GM18868 (cell line): ENCODE measurements around the gene SURF2.
"Not testable (repeated sequence)": the region's sequence is repeated elsewhere in the genome, so short reads cannot be mapped to it uniquely, and the experiment has no call there.

Source experiments
- ATAC-seq: cut with Tn5 transposase; IDR thresholded peaks from one replicate; pipeline ENCODE4 v1.9.1; 2021; ENCODE audit warnings: mild to moderate bottlenecking, moderate library complexity; ENCODE audit not compliant: unreplicated experiment

The SURF2 gene

GRCh38 chr9:133356391-133357091, at the start of gene SURF2, which contains the start of gene SURF1:
TSS of gene SURF2 (plus strand) at chr9:133356550. CDS start at chr9:133356593, 43 bp downstream.
TSS of gene SURF1 (minus strand) at chr9:133356487. CDS start at chr9:133356453, 34 bp downstream.
- ATAC-seq, result peak; percentile 72

- no peak for ATAC-seq
These were observed 49.0 kb upstream of the SURF2 start for GRCh38 chr9:133307301-133307700.

- no peak for ATAC-seq
These were observed 46.7 kb upstream of the SURF2 start for GRCh38 chr9:133309608-133310007.

- no peak for ATAC-seq
These were observed 40.4 kb upstream of the SURF2 start for GRCh38 chr9:133315997-133316396.

GRCh38 chr9:133317551-133317950, 38.8 kb upstream of the SURF2 start:
- not testable (repeated sequence) for ATAC-seq

GRCh38 chr9:133320421-133320881, 35.9 kb upstream of the SURF2 start:
- no peak for ATAC-seq

- no peak for ATAC-seq
These were observed 34.9 kb upstream of the SURF2 start for GRCh38 chr9:133321411-133321935.

GRCh38 chr9:133322701-133323100, 33.6 kb upstream of the SURF2 start:
- ATAC-seq, result no peak

GRCh38 chr9:133323211-133323610, 33.1 kb upstream of the SURF2 start:
- no peak for ATAC-seq

GRCh38 chr9:133323991-133324703, 32.2 kb upstream of the SURF2 start:
- no peak for ATAC-seq

- ATAC-seq, result not testable (repeated sequence)
These were observed 29.3 kb upstream of the SURF2 start for GRCh38 chr9:133327021-133327420.

- ATAC-seq, result no peak
These were observed 28.4 kb upstream of the SURF2 start for GRCh38 chr9:133327834-133328484.

- ATAC-seq, result not testable (repeated sequence)
These were observed 26.8 kb upstream of the SURF2 start for GRCh38 chr9:133329306-133330156.

- no peak for ATAC-seq
These were observed 25.1 kb upstream of the SURF2 start for GRCh38 chr9:133331221-133331620.

GRCh38 chr9:133331641-133332380, 24.5 kb upstream of the SURF2 start:
- no peak for ATAC-seq

GRCh38 chr9:133332381-133332730, 24.0 kb upstream of the SURF2 start:
- ATAC-seq, result no peak

- ATAC-seq, result no peak
These were observed 23.3 kb upstream of the SURF2 start for GRCh38 chr9:133333011-133333410.

GRCh38 chr9:133333566-133333965, 22.8 kb upstream of the SURF2 start:
- ATAC-seq, result no peak

- no peak for ATAC-seq
These were observed 22.2 kb upstream of the SURF2 start for GRCh38 chr9:133334161-133334560.

GRCh38 chr9:133334888-133335287, 21.5 kb upstream of the SURF2 start:
- ATAC-seq, result not testable (repeated sequence)
